Measurements from ENCODE around the gene TRMT61A. TPM values are rescaled to one million over a fixed set of nuclear protein-coding genes. Genes with fewer than 3 reads are reported as not detected.

TRMT61A gene
- total RNA-seq (2012; rRNA removed) (5.7 and 6.4 TPM in 2 replicates), polyA plus RNA-seq (2012; rRNA removed) (16.2 and 20.0 TPM in 2 replicates), Bru-seq, nascent RNA (percentile 49 among the genes with signal in this experiment), BruChase-seq, experiment 1, labeled RNA remaining after a 6-hour chase (percentile 41 among the genes with signal in this experiment), BruChase-seq, experiment 2, labeled RNA remaining after a 2-hour chase (percentile 47 among the genes with signal in this experiment)
- 9.4 and 20.8 TPM in 2 replicates for polyA plus RNA-seq (2012; cell fraction: cytosol; rRNA removed)
- polyA plus RNA-seq (2012; cell fraction: nucleus; rRNA removed; ENCODE audit: low replicate concordance), result 15.1 and 42.4 TPM in 2 replicates
- long read RNA-seq, transcript TRMT61A-202 (4 exons, 3,229 nt), result major isoform, 19 of 44 reads
- long read RNA-seq, partial matches to known transcripts, result 15 of 44 reads
- long read RNA-seq, other reads (novel, unspliced or antisense), result 10 of 44 reads

GRCh38 chr14:103528587-103529382 is at the start of gene TRMT61A:
TRMT61A (plus strand) TSS chr14:103529196; CDS start chr14:103529979, 783 bp downstream.
- dilution Hi-C loops (cut with HindIII; ENCODE audit: low sequenced_read_pairs, unreplicated experiment) (no loop called here), in situ Hi-C loops (cut with MboI; ENCODE audit: low sequenced_read_pairs) (no loop called here), intact Hi-C loops (cut with micrococcal nuclease) (no loop called here)
- H3K9me3 ChIP-seq (ENCODE audit: control insufficient read depth, insufficient read depth, low read length), result no peaks in the 10 kb centered on the region
- 0 out of 2 replicates have a peak within 1 kb of the TSS, but pooled peaks have one; percentile 31 for H3K56ac ChIP-seq (ENCODE audit: extremely low read depth, insufficient read depth, low read length)
- H3K27me3 ChIP-seq (ENCODE audit: control insufficient read depth, insufficient read depth, low read length), result peaks cover under 1% of the 10 kb centered on the region; the same call in 1 of the 2 replicates
- H3K4me1 ChIP-seq (ENCODE audit: control insufficient read depth, insufficient read depth, low read length), result peaks cover 11% of the 10 kb centered on the region
- peak within 1 kb of the TSS; percentile 73 for H3K27ac ChIP-seq (ENCODE audit: insufficient read depth, low read length)
- peak; percentile 93 for ATAC-seq (ENCODE audit: low read depth)
- H3K79me1 ChIP-seq (ENCODE audit: low read depth in 1 of 2, low read length in 2 of 2), result peaks cover 0 to 44% of the 10 kb centered on the region in 2 experiments; a peak in 3 of 4 replicates
- peak within 1 kb of the TSS; percentile 32; the same call in 1 of the 2 replicates for H2BK20ac ChIP-seq (ENCODE audit: low read depth, low read length)
- peaks cover 6% of the 10 kb centered on the region; the same call in 1 of the 2 replicates for H3K36me3 ChIP-seq (ENCODE audit: control insufficient read depth, insufficient read depth, low read length)
- H4K20me1 ChIP-seq (ENCODE audit: insufficient read depth, low read length), result peaks cover 26% of the 10 kb centered on the region
- CTCF ChIA-PET, result interaction anchor here (1.2 to 1.3 kb wide), 2 partner anchors 10 to 12 kb away, joined by 3 to 5 read pairs; no protein-coding TSS in a partner anchor
- peak within 1 kb of the TSS; percentile 93 for H2AK5ac ChIP-seq (ENCODE audit: low read depth, low read length)
- H3K4ac ChIP-seq (ENCODE audit: low read depth, low read length), result peak within 1 kb of the TSS; percentile 87
- H3K9me1 ChIP-seq (ENCODE audit: insufficient read depth, low read length), result peaks cover 13% of the 10 kb centered on the region
- peak within 1 kb of the TSS; percentile 72 for H3K9ac ChIP-seq (ENCODE audit: low read depth, low read length)
- H2BK120ac ChIP-seq (ENCODE audit: low read depth, low read length), result peak within 1 kb of the TSS; percentile 77
- peak; percentile 92 for DNase-seq
- 4% methylated on average over 24 of the region's 70 CpGs; no CpG with 5 or more reads in 1 of the 2 experiments for WGBS, 2 experiments (ENCODE audit: extremely low coverage in 2 of 2, insufficient read length in 1 of 2)
- peak within 1 kb of the TSS; percentile 26; the same call in 1 of the 2 replicates for H3K14ac ChIP-seq (replicated peaks; ENCODE audit: low read depth, low read length)
- H2AK9ac ChIP-seq (replicated peaks; ENCODE audit: low read depth, low read length, poor library complexity), result peak within 1 kb of the TSS; percentile 97
- H3K23ac ChIP-seq (ENCODE audit: low read depth, low read length), result peak within 1 kb of the TSS; percentile 22; the same call in 1 of the 2 replicates
- H2AFZ ChIP-seq (replicated peaks; ENCODE audit: low read length, poor library complexity), result peak within 1 kb of the TSS; percentile 95
- peak within 1 kb of the TSS; percentile 50 for H4K91ac ChIP-seq (ENCODE audit: insufficient read depth, low read depth, low read length)
- peak within 1 kb of the TSS; percentile 77 for H4K5ac ChIP-seq (ENCODE audit: low read depth, low read length)
- peak within 1 kb of the TSS; percentile 86 to 91 for H4K8ac ChIP-seq (ENCODE audit: low read depth in 2 of 2, low read length in 2 of 2)
- TF ChIP-seq RFX5 (IDR thresholded peaks at IDR 0.05; ENCODE audit: low read depth, low read length) (no peak), CTCF (conservative IDR thresholded peaks at IDR 0.05; ENCODE audit: low read depth, low read length) (no peak), MAZ (IDR thresholded peaks at IDR 0.05; ENCODE audit: borderline replicate concordance, low read depth, low read length) (peak; percentile 89; the same call in 1 of the 2 replicates), BHLHE40 (IDR thresholded peaks at IDR 0.05; ENCODE audit: low read depth, low read length) (peak; percentile 88), MXI1 (IDR thresholded peaks at IDR 0.05; ENCODE audit: borderline replicate concordance, low read depth, low read length) (peak; percentile 99), SMC3 (IDR thresholded peaks at IDR 0.05; ENCODE audit: low read depth, low read length) (no peak), MAFK (IDR thresholded peaks at IDR 0.05; ENCODE audit: low read depth, low read length) (no peak), USF2 (IDR thresholded peaks at IDR 0.05; ENCODE audit: low read depth, low read length) (peak; percentile 63)
- H3K18ac ChIP-seq (ENCODE audit: low read depth, low read length), result peak within 1 kb of the TSS; percentile 16; the same call in 1 of the 2 replicates
- peak within 1 kb of the TSS; percentile 74 for H3K4me2 ChIP-seq (ENCODE audit: low read depth, low read length)
- peak within 1 kb of the TSS; percentile 74 for H2BK5ac ChIP-seq (ENCODE audit: low read depth, low read length, poor library complexity, severe bottlenecking)
- peak within 1 kb of the TSS; percentile 33; the same call in 1 of the 3 replicates for H2BK15ac ChIP-seq (ENCODE audit: low read depth, low read length)
- POLR2A ChIA-PET (ENCODE audit: unreplicated experiment), result no interaction called here
- BruUV-seq (replicated peaks), result no TSS peak
- H3K4me3 ChIP-seq (ENCODE audit: insufficient read depth, low read depth, low read length), result peak within 1 kb of the TSS; percentile 77
